Sigmoid colon (tissue), 7 donors: ENCODE measurements around the gene SYT8. TPM values are rescaled to one million over a fixed set of nuclear protein-coding genes. Genes with fewer than 3 reads are reported as not detected.

Experiments
- DNase-seq: peaks from one replicate; pipeline ENCODE4 v3.0.0-alpha.2; 2019
- H3K27ac ChIP-seq, 4 donors: fragments of 200-600 bp; sonication (generic); one replicate each; pipeline ENCODE4 v1.5.1; 2016 to 2019; ENCODE audit warnings: mild to moderate bottlenecking in 1 of 4
- H3K27me3 ChIP-seq, 3 donors: fragments of 200-600 bp; sonication (generic); one replicate each; pipeline ENCODE4 v1.5.1; 2019; ENCODE audit warnings: mild to moderate bottlenecking in 1 of 3
- H3K36me3 ChIP-seq, 4 donors: fragments of 200-600 bp; sonication (generic); one replicate each; pipeline ENCODE4 v1.5.1; 2016 to 2019
- H3K4me1 ChIP-seq, 4 donors: fragments of 200-600 bp; sonication (generic); one replicate each; pipeline ENCODE4 v1.5.1; 2017 to 2019
- H3K4me3 ChIP-seq, 4 donors: fragments of 200-600 bp; sonication (generic); one replicate each; pipeline ENCODE4 v1.5.1; 2017 to 2019; ENCODE audit warnings: mild to moderate bottlenecking in 2 of 4, moderate library complexity in 1 of 4
- H3K9me3 ChIP-seq, 4 donors: fragments of 200-600 bp in 3 of 4; sonication (generic) in 3 of 4; one replicate each; pipeline versions ENCODE4 v1.5.1 to v1.6.1; 2013 to 2019
- EP300 ChIP-seq, 4 donors: sonication (generic); formaldehyde crosslinking; IDR thresholded peaks; one replicate each; pipeline ENCODE4 v1.6.1; 2017; ENCODE audit warnings: antibody characterized with exemption in 4 of 4
- POLR2A ChIP-seq, 2 donors: fragments of 450-650 bp; IDR thresholded peaks; one replicate each; pipeline ENCODE4 v1.6.1; 2016; ENCODE audit warnings: antibody characterized with exemption in 2 of 2, mild to moderate bottlenecking in 2 of 2, moderate library complexity in 2 of 2
- POLR2AphosphoS5 ChIP-seq, 4 donors: sonication (generic); formaldehyde crosslinking; IDR thresholded peaks; one replicate each; pipeline ENCODE4 v1.6.1; 2017; ENCODE audit warnings: antibody characterized with exemption in 4 of 4
- WGBS, 2 donors: extraction: QIAGEN DNeasy Blood & Tissue Kit; methylation state at CpG; one replicate each; pipeline ENCODE4 v1.1.7; 2013; 5-methylcytosine and 5-hydroxymethylcytosine counted together
- intact Hi-C: fragments of 100-400 bp; cut with DNase I; formaldehyde crosslinking; loops from one replicate; pipeline ENCODE4 v1.15.1; 2023
- polyA plus RNA-seq, 3 donors: library from polyadenylated mRNA; stranded (reverse); fragments of 200-250 nt; gene quantifications; one replicate each; pipeline ENCODE4 v1.2.3, GENCODE V29; 2013
- total RNA-seq, 4 donors: library from RNA; depleted of rRNA; stranded (reverse); fragments of >200 nt; gene quantifications; one replicate each; pipeline ENCODE4 v1.1.0, GENCODE V29; 2016
- TF ChIP-seq, protein P1 (sequence below), 4 experiments: fragments of 450-650 bp in 3 of 4; fragments of 200-600 bp in 1 of 4; IDR thresholded peaks; one replicate each; pipeline ENCODE4 v1.5.1; 2016 to 2019; ENCODE audit warnings: antibody characterized with exemption in 4 of 4, mild to moderate bottlenecking in 3 of 4, moderate library complexity in 2 of 4
- donor health status: healthy with polysubstance abuse.
- donor health status: Bipolar disorder and iron deficiency.
- donor health status: healthy.

Gene SYT8
- total and polyA plus RNA-seq, 7 donors: 1.8 to 5.4 TPM; not detected in 5

DNA sequence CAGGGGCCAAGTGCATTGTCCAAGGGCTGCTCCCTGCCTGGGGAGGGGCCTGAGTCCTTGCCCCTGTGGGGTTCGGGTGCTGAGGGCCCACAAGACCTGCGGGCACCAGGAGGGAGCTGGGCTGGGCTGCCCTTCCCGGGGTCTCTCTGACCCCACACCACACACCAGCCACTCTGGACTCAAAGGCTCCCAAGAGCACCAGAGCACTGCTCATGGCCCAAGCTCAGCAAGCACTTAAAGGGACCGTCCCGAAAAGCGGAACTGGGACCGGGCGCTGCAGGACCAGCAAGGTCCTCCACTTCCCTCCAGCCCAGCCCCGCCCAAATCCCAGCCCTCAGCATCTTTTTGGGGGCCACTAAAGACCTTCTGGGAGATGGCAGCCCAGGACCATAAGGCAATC, 23.4 kb downstream of the SYT8 start:
- WGBS, 2 donors: 79 to 88% methylated on average over 9 of the region's 9 CpGs
- H3K36me3 ChIP-seq: no peaks in the 10 kb centered on the region
- H3K4me1 ChIP-seq: peaks cover 0 to 3% (median 3%) of the 10 kb centered on the region in 4 donors
- no peaks in the 10 kb centered on the region for H3K9me3 ChIP-seq
- no peak overlapping the region for H3K4me3 ChIP-seq
- TF ChIP-seq, protein P1, sequence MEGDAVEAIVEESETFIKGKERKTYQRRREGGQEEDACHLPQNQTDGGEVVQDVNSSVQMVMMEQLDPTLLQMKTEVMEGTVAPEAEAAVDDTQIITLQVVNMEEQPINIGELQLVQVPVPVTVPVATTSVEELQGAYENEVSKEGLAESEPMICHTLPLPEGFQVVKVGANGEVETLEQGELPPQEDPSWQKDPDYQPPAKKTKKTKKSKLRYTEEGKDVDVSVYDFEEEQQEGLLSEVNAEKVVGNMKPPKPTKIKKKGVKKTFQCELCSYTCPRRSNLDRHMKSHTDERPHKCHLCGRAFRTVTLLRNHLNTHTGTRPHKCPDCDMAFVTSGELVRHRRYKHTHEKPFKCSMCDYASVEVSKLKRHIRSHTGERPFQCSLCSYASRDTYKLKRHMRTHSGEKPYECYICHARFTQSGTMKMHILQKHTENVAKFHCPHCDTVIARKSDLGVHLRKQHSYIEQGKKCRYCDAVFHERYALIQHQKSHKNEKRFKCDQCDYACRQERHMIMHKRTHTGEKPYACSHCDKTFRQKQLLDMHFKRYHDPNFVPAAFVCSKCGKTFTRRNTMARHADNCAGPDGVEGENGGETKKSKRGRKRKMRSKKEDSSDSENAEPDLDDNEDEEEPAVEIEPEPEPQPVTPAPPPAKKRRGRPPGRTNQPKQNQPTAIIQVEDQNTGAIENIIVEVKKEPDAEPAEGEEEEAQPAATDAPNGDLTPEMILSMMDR (IDR thresholded peaks at IDR 0.05): no peak
- TF ChIP-seq POLR2A (IDR thresholded peaks at IDR 0.05) (no peak), POLR2AphosphoS5 (IDR thresholded peaks at IDR 0.05) (no peak), EP300 (IDR thresholded peaks at IDR 0.05) (no peak)
- no peaks in the 10 kb centered on the region for H3K27me3 ChIP-seq
- intact Hi-C loops: no loop called here
- no peak overlapping the region for H3K27ac ChIP-seq
- no peak for DNase-seq

DNA sequence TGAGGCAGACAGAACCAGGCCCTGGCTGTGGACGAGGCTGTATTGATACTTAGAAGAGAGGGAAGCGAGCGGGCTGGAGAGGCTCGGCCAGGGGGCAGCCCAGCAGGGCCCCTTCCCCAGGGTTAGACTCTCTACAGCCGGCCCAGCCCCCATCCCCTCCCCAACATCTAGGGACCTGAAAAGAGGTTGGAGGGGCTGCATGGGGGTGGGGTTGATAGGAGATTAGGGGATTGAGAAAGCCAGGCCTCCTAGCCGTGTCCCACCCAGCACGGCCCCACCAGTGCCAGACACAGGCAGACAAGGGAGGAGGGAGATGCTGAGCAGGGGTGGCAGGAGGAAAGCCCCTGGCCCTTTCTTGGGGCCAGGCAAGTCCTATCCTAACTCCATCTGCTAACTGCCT, 23.8 kb downstream of the SYT8 start:
- H3K9me3 ChIP-seq: no peaks in the 10 kb centered on the region
- peaks cover 0 to 8% (median 7%) of the 10 kb centered on the region in 4 donors for H3K4me1 ChIP-seq
- TF ChIP-seq, protein P1 (IDR thresholded peaks at IDR 0.05): no peak
- no peak for TF ChIP-seq POLR2A (IDR thresholded peaks at IDR 0.05)
- no peak for TF ChIP-seq POLR2AphosphoS5 (IDR thresholded peaks at IDR 0.05)
- TF ChIP-seq EP300 (IDR thresholded peaks at IDR 0.05): no peak
- no peak overlapping the region for H3K27ac ChIP-seq
- WGBS, 2 donors: 73 to 91% methylated on average over 7 of the region's 7 CpGs
- no peak for DNase-seq
- no peak overlapping the region for H3K4me3 ChIP-seq
- intact Hi-C loops: no loop called here
- H3K36me3 ChIP-seq: no peaks in the 10 kb centered on the region
- H3K27me3 ChIP-seq: no peaks in the 10 kb centered on the region

DNA sequence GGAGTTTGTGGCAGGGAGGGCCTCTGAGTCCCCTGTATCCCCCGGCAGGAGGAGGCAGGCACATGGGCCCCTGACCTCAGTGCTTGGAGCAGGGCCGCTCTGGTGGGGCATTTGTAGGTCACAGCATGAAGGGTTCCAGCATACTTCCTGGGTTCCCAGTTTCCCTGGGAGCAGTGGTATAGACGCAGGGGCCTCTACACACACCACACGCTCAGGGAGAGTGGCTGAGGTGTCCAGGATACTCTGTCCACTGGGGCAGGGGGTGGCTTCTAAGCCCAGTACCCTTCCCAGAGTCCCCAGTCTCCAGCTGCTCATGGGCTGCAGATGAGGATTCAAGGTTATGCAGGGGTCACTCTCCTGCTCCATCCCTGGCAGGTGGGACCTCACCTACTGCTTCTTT, 24.2 kb downstream of the SYT8 start:
- WGBS, 2 donors: 67 to 85% methylated on average over 4 of the region's 4 CpGs
- Histone ChIP-seq H3K4me3 (no peak overlapping the region), H3K27me3 (no peaks in the 10 kb centered on the region), H3K36me3 (no peaks in the 10 kb centered on the region), H3K27ac (no peak overlapping the region), H3K9me3 (no peaks in the 10 kb centered on the region), H3K4me1 (peaks cover 0 to 12% (median 11%) of the 10 kb centered on the region in 4 donors)
- intact Hi-C loops: no loop called here
- no peak for DNase-seq
- TF ChIP-seq POLR2AphosphoS5 (IDR thresholded peaks at IDR 0.05) (no peak), EP300 (IDR thresholded peaks at IDR 0.05) (no peak), POLR2A (IDR thresholded peaks at IDR 0.05) (no peak)
- TF ChIP-seq, protein P1 (IDR thresholded peaks at IDR 0.05): no peak

DNA sequence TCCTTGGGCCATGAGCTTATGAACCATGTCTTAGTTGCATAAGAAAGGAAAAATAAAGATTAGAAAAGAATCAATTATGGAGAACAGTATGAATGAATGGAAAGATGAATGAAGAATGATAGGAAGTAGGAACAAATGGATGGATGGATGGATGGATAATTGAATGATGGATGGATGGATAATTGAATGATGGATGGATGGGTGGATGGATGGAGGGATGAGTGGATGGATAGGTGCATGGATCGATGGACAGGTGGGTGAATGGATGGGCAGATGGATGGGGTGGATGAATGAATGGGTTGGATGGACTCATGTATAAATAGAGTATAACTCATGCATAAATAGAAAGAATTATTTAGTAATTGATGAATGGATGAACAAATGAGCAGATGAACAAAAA, 25.3 kb downstream of the SYT8 start:
- 95% methylated on average over 1 of the region's 1 CpG for WGBS, 2 donors
- H3K36me3 ChIP-seq: no peaks in the 10 kb centered on the region
- intact Hi-C loops: loop anchor here (5.0 to 10.0 kb wide), 3 partner anchors 98 to 545 kb away; partner anchors contain the start of genes C11orf21, CTSD, TSPAN32 and TSSC4

More for the DNA sequence above, 25.3 kb downstream of the SYT8 start:
- TF ChIP-seq EP300 (IDR thresholded peaks at IDR 0.05) (no peak), POLR2AphosphoS5 (IDR thresholded peaks at IDR 0.05) (no peak), POLR2A (IDR thresholded peaks at IDR 0.05) (no peak)
- TF ChIP-seq, protein P1 (IDR thresholded peaks at IDR 0.05): no peak
- H3K9me3 ChIP-seq: no peaks in the 10 kb centered on the region
- no peak for DNase-seq
- H3K4me3 ChIP-seq: no peak overlapping the region
- H3K4me1 ChIP-seq: peaks cover 0 to 23% (median 22%) of the 10 kb centered on the region in 4 donors
- no peaks in the 10 kb centered on the region for H3K27me3 ChIP-seq
- no peak overlapping the region for H3K27ac ChIP-seq
